ENCODE results near the gene CSK.

DNA sequence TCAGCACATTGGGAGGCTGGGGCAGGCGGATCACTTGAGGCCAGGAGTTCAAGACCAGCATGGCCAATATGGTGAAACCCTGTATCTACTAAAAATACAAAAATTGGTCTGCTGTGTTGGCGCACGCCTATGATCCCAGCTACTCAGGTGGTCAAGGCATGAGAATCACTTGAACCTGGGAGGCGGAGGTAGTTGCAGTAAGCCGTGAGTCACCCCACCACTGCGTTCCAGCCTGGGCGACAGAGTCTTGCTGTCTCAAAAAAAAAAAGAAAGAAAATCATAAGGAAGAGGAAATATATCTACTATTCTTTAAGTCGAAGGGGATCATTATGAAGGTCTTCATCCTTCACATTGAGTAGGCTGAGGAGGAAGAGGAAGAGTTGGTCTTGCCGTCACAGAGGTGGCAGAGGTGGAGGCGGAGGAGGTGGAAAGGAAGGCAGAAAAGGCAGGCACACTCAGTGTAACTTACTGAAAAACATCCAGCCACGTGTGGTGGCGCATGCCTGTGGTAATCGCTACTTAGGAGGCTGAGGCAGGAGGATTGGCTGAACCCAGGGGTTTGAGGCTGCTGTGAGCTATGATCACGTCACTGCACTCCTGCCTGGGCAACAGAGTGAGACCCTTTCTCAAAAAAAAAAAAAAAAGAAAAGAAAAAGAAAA, 14.2 kb downstream of the CSK start:
- TF ChIP-seq, protein P1, sequence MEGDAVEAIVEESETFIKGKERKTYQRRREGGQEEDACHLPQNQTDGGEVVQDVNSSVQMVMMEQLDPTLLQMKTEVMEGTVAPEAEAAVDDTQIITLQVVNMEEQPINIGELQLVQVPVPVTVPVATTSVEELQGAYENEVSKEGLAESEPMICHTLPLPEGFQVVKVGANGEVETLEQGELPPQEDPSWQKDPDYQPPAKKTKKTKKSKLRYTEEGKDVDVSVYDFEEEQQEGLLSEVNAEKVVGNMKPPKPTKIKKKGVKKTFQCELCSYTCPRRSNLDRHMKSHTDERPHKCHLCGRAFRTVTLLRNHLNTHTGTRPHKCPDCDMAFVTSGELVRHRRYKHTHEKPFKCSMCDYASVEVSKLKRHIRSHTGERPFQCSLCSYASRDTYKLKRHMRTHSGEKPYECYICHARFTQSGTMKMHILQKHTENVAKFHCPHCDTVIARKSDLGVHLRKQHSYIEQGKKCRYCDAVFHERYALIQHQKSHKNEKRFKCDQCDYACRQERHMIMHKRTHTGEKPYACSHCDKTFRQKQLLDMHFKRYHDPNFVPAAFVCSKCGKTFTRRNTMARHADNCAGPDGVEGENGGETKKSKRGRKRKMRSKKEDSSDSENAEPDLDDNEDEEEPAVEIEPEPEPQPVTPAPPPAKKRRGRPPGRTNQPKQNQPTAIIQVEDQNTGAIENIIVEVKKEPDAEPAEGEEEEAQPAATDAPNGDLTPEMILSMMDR (IDR thresholded peaks at IDR 0.05; ENCODE audit: low read depth, low read length, poor library complexity, severe bottlenecking), result no peak
- no peak for TF ChIP-seq EZH2phosphoT487 (IDR thresholded peaks at IDR 0.05; ENCODE audit: borderline replicate concordance, low read length)

All from DOHH2 (cell line).